ENCODE measurements around the gene TARS3. TPM values are rescaled to one million over a fixed set of nuclear protein-coding genes. Genes with fewer than 3 reads are reported as not detected.
A peak's percentile ranks its signal among the peaks of the same experiment; 100 is the strongest.

The TARS3 gene
- total and polyA plus RNA-seq, 10 donors, result 5.0 to 31.0 (median 16.7) TPM

- no peak for TF ChIP-seq CTCF (IDR thresholded peaks at IDR 0.05 in 8 of 11, conservative IDR thresholded peaks at IDR 0.05 in 3 of 11)
- no peak for TF ChIP-seq POLR2A (IDR thresholded peaks at IDR 0.05)
- TF ChIP-seq POLR2AphosphoS5 (IDR thresholded peaks at IDR 0.05), result no peak
- peaks cover 0 to 28% (median 17%) of the 10 kb centered on the region in 6 donors for H3K36me3 ChIP-seq
- H3K9me3 ChIP-seq, result peaks cover 0 to 4% (median 0%) of the 10 kb centered on the region in 8 donors
- H3K4me1 ChIP-seq, result peaks cover 6 to 25% (median 16%) of the 10 kb centered on the region in 6 donors
- H3K27ac ChIP-seq, result peak overlapping the region in 7 of 8 donors; percentile 44 to 97 (median 94)
- 23 to 31% (median 30%) methylated on average over 8 of the region's 8 CpGs for WGBS, 5 donors
- H3K27me3 ChIP-seq (replicated peaks in 1 of 7), result no peaks in the 10 kb centered on the region
- peak overlapping the region in 5 of 8 donors; percentile 69 to 88 (median 77) for H3K4me3 ChIP-seq
- DNase-seq, result no peak
- intact Hi-C loops (cut with DNase I; ENCODE audit: low total_unique reads), result no loop called here
Measured at GRCh38 chr15:101724675-101725005, 367 bp upstream of the TARS3 start.

- H3K4me3 ChIP-seq, result peak overlapping the region; percentile 62 to 88 (median 73)
- H3K4me1 ChIP-seq, result peaks cover 6 to 25% (median 16%) of the 10 kb centered on the region in 6 donors
- no peak for DNase-seq
- intact Hi-C loops (cut with DNase I; ENCODE audit: low total_unique reads), result no loop called here
- TF ChIP-seq POLR2AphosphoS5 (IDR thresholded peaks at IDR 0.05) (peak in 1 of 3 donors; percentile 59), POLR2A (IDR thresholded peaks at IDR 0.05) (no peak)
- H3K27me3 ChIP-seq (replicated peaks in 1 of 7), result no peaks in the 10 kb centered on the region
- 3 to 10% (median 5%) methylated on average over 8 of the region's 8 CpGs for WGBS, 5 donors
- peaks cover 0 to 4% (median 0%) of the 10 kb centered on the region in 8 donors for H3K9me3 ChIP-seq
- H3K36me3 ChIP-seq, result peaks cover 0 to 41% (median 28%) of the 10 kb centered on the region in 6 donors
- peak overlapping the region; percentile 86 to 97 (median 93) for H3K27ac ChIP-seq
Measured at GRCh38 chr15:101723171-101723873, 951 bp downstream of the TARS3 start.

- Histone ChIP-seq H3K4me3 (no peak overlapping the region), H3K9me3 (peaks cover 0 to 4% (median 0%) of the 10 kb centered on the region in 8 donors), H3K27ac (no peak overlapping the region), H3K27me3 (replicated peaks in 1 of 7) (no peaks in the 10 kb centered on the region), H3K4me1 (peaks cover 6 to 19% (median 12%) of the 10 kb centered on the region in 6 donors), H3K36me3 (peaks cover 0 to 80% (median 35%) of the 10 kb centered on the region in 6 donors)
- DNase-seq, result no peak
- TF ChIP-seq POLR2A (IDR thresholded peaks at IDR 0.05), result no peak
- no peak for TF ChIP-seq POLR2AphosphoS5 (IDR thresholded peaks at IDR 0.05)
- TF ChIP-seq CTCF (IDR thresholded peaks at IDR 0.05 in 8 of 11, conservative IDR thresholded peaks at IDR 0.05 in 3 of 11), result no peak
- intact Hi-C loops (cut with DNase I; ENCODE audit: low total_unique reads), result no loop called here
- 87 to 96% (median 92%) methylated on average over 3 of the region's 3 CpGs for WGBS, 5 donors
Measured at GRCh38 chr15:101718896-101719295, 5.4 kb downstream of the TARS3 start.

- DNase-seq, result no peak
Measured at GRCh38 chr15:101712078-101712477, 12.2 kb downstream of the TARS3 start.

More at GRCh38 chr15:101712078-101712477, 12.2 kb downstream of the TARS3 start:
- Histone ChIP-seq H3K9me3 (no peaks in the 10 kb centered on the region), H3K36me3 (peaks cover 0 to 93% (median 50%) of the 10 kb centered on the region in 6 donors), H3K27ac (no peak overlapping the region), H3K27me3 (replicated peaks in 1 of 7) (no peaks in the 10 kb centered on the region), H3K4me3 (no peak overlapping the region), H3K4me1 (no peaks in the 10 kb centered on the region)
- WGBS, 5 donors, result 81 to 89% (median 84%) methylated on average over 6 of the region's 6 CpGs
- intact Hi-C loops (cut with DNase I; ENCODE audit: low total_unique reads), result no loop called here
- TF ChIP-seq POLR2AphosphoS5 (IDR thresholded peaks at IDR 0.05), result no peak
- TF ChIP-seq POLR2A (IDR thresholded peaks at IDR 0.05), result no peak
- no peak for TF ChIP-seq CTCF (IDR thresholded peaks at IDR 0.05 in 8 of 11, conservative IDR thresholded peaks at IDR 0.05 in 3 of 11)
